ENCODE results near the gene PANK4. TPM values are rescaled to one million over a fixed set of nuclear protein-coding genes. Genes with fewer than 3 reads are reported as not detected.

PANK4 gene
- polyA plus RNA-seq, 1 experiment: 17.1 TPM

- Histone ChIP-seq H3K27me3 (ENCODE audit: control insufficient read depth, insufficient read depth, low read length) (peaks cover 10% of the 10 kb centered on the region), H3K36me3 (ENCODE audit: control insufficient read depth, insufficient read depth, low read length) (peaks cover 23% of the 10 kb centered on the region), H3K4me3 (ENCODE audit: low read depth, low read length) (no peak overlapping the region)
- TF ChIP-seq CTCF (IDR thresholded peaks at IDR 0.05; ENCODE audit: insufficient read depth, low read depth, low read length): no peak
- CTCF ChIA-PET: interaction anchor here (1.2 kb wide), 1 partner anchor 17 kb away, joined by 3 read pairs; no protein-coding TSS in a partner anchor
- POLR2A ChIA-PET: no interaction called here
- DNase-seq (ENCODE audit: low read depth): no peak
Observed at GRCh38 chr1:2507744-2508155, 18.6 kb downstream of the PANK4 start.

- Histone ChIP-seq H3K36me3 (ENCODE audit: control insufficient read depth, insufficient read depth, low read length) (peaks cover 20% of the 10 kb centered on the region), H3K27me3 (ENCODE audit: control insufficient read depth, insufficient read depth, low read length) (peaks cover 10% of the 10 kb centered on the region), H3K4me3 (ENCODE audit: low read depth, low read length) (no peak overlapping the region)
- no peak for TF ChIP-seq CTCF (IDR thresholded peaks at IDR 0.05; ENCODE audit: insufficient read depth, low read depth, low read length)
- ChIA-PET CTCF (interaction anchor here (1.2 kb wide), 1 partner anchor 17 kb away, joined by 3 read pairs; no protein-coding TSS in a partner anchor), POLR2A (no interaction called here)
- no peak for DNase-seq (ENCODE audit: low read depth)
Observed at GRCh38 chr1:2506901-2507565, 19.4 kb downstream of the PANK4 start.

GRCh38 chr1:2506007-2506860, 20.2 kb downstream of the PANK4 start:
- no peak for DNase-seq (ENCODE audit: low read depth)
- ChIA-PET POLR2A (no interaction called here), CTCF (interaction anchor here (1.5 kb wide), 1 partner anchor 9 kb away, joined by 3 read pairs; no protein-coding TSS in a partner anchor)
- no peak for TF ChIP-seq CTCF (IDR thresholded peaks at IDR 0.05; ENCODE audit: insufficient read depth, low read depth, low read length)
- Histone ChIP-seq H3K27me3 (ENCODE audit: control insufficient read depth, insufficient read depth, low read length) (peaks cover 10% of the 10 kb centered on the region), H3K4me3 (ENCODE audit: low read depth, low read length) (no peak overlapping the region), H3K36me3 (ENCODE audit: control insufficient read depth, insufficient read depth, low read length) (peaks cover 17% of the 10 kb centered on the region)

GRCh38 chr1:2505461-2505994, 20.9 kb downstream of the PANK4 start:
- H3K36me3 ChIP-seq (ENCODE audit: control insufficient read depth, insufficient read depth, low read length): peaks cover 12% of the 10 kb centered on the region
- H3K4me3 ChIP-seq (ENCODE audit: low read depth, low read length): no peak overlapping the region
- ChIA-PET POLR2A (no interaction called here), CTCF (interaction anchor here (1.5 kb wide), 1 partner anchor 9 kb away, joined by 3 read pairs; no protein-coding TSS in a partner anchor)
- H3K27me3 ChIP-seq (ENCODE audit: control insufficient read depth, insufficient read depth, low read length): peaks cover 10% of the 10 kb centered on the region
- DNase-seq (ENCODE audit: low read depth): no peak
- TF ChIP-seq CTCF (IDR thresholded peaks at IDR 0.05; ENCODE audit: insufficient read depth, low read depth, low read length): no peak

GRCh38 chr1:2504949-2505272, 21.5 kb downstream of the PANK4 start:
- DNase-seq (ENCODE audit: low read depth): no peak
- TF ChIP-seq CTCF (IDR thresholded peaks at IDR 0.05; ENCODE audit: insufficient read depth, low read depth, low read length): no peak
- POLR2A ChIA-PET: no interaction called here
- H3K36me3 ChIP-seq (ENCODE audit: control insufficient read depth, insufficient read depth, low read length): peaks cover 8% of the 10 kb centered on the region
- no peak overlapping the region for H3K4me3 ChIP-seq (ENCODE audit: low read depth, low read length)
- peaks cover 10% of the 10 kb centered on the region for H3K27me3 ChIP-seq (ENCODE audit: control insufficient read depth, insufficient read depth, low read length)
- CTCF ChIA-PET: no interaction called here

Data from BJ (cell line).